NCI-H1092 (cell line): ENCODE measurements around the gene NGF.
A peak's percentile ranks its signal among the peaks of the same experiment; 100 is the strongest.

Source experiments
- DNase-seq: peaks from one replicate; lab custom pipeline; 2025; lab: John Stamatoyannopoulos, UW

The NGF gene

DNA sequence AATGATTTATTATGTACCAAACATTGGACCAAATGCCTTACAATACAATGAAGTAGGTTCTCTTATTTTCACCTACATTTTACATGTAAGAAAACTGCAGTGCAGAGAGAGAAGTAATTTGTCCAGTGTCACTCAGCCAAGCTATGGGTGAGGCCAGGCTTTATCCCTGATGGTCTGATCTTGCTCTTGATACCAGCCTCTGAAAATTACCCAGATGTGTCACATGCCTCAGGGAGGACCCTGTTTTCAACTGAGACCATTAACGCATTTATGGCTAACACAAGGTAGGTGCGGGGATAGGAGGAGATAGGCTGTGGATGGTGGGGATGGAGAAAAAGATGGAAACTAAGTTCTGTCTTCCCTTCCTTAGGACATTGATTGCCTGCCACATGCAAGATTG is 56.9 kb downstream of the NGF start:
- no peak for DNase-seq

DNA sequence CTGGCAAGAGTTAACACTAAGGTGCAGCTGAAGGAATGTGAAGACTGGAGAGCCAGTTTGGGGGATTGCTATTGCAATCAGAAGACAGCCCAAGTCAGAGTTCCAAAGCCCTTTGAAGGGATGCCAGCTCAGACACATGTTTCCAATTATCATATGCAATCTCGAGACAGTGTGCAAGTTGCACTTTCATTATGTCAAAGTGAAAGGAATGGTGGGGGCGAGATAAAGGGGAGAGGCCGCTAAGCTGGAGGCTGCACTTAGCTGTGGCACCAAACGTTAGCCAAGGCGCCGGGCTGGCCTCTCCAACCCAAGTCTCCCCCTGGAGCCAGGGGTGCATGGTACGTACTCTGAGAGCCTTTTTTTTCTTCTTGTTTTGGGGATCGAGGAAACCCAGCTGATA is 58.0 kb downstream of the NGF start:
- no peak for DNase-seq

DNA sequence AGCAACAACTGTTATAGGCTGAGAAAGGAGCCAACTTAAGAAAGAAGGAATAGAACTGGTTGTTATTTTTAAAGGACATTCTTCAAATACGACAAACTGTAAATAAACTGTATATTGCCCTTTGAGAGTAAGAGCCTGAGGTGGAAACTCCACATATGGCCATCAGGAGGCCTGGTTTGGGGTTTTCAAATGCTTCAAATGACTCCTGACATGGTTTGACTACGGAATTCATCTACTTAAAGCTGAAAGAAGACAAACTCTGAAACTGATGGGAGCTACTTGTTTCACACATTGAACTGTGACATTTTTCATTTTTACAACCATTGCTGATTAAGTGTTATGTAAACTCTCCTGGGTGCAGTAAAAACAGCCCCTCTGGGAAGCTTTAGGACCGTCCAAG is 59.8 kb downstream of the NGF start:
- DNase-seq = no peak

DNA sequence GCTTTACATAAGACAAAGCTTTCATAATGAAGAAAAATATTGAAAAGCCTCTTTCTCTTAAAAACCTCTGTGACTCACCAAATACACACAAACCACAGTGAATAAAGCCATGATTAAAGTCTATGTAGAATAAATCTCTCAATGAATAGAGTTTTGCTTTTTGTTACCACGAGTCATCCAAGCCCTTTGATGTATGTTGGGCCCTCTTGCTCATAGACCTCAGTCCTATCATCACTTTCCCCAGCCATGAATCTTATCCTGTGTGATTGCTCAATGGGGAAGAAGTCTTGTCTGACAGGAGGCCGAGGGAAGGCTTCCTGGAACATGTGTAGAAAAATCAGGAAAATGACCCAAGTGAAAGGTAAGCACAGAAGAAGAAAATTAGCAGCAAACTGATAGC is 60.8 kb downstream of the NGF start:
- DNase-seq = no peak

DNA sequence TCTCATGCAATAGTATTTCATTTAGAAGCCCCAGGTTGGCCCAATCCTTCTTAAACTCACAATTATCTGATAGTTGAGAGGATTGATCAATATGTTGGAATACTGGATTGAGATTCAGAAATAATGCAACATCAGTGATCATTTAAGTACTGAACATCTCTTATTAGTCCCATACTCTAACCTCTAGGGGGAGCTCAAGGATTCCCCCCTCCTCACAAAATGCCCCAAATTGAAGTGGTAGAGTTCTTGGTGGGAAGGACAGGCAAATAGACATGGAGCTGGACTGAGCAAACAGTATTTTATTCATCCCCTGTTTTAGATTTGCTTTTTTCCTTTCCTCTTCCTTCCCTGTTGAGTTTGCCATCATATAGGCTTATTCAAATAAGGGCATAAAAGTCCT is 62.8 kb downstream of the NGF start:
- no peak for DNase-seq

DNA sequence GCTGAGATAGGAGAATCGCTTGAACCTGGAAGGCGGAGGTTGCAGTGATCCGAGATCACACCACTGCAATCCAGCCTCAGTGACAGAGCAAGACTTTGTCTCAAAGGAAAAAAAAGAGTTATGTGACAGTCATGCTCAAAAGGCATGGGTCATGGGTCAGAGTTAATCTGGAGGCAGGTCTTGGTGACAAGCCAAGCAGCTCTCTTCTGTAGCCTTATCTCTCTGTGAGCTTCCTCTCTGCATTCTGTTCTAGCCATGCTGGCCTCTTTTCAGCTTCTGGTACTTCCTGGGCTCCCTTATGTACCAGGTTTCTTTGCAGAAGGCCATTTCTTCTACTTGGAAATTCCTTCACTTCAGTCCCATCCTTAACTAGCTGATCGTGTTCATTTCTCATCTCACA is 63.6 kb downstream of the NGF start:
- DNase-seq = no peak

DNA sequence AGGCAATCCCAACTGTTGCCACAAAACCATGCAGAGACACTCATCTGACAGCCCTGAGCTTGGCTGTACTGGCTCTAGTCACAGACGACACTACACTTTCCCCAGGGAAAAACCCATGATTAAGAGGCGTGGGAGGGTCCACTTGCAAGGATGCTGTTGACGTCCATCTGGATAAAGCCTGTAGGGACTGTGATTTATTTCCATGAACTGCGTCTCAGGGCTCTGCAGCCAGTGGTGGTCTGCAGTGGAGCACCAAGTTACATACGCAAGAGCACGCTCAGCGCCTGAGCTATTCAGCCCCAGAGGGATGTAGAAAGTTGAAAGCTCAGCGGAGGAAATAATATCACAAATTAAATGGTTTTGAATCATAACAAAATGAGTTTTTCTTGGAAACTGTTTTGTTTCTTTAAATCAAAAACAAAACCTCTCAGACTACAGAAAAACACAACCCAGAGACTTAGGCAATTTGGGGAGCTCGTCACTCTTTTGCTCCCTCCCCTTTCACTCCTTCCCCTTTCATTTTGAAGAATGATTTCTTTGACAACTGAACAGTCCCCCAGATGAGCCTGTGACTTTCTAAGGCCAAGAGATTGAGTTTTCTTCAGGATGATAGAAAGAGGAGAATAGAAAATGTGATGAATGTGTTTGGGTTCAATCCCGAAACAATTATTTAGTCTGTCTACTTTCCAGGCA is 71.2 kb downstream of the NGF start:
- DNase-seq = no peak

DNA sequence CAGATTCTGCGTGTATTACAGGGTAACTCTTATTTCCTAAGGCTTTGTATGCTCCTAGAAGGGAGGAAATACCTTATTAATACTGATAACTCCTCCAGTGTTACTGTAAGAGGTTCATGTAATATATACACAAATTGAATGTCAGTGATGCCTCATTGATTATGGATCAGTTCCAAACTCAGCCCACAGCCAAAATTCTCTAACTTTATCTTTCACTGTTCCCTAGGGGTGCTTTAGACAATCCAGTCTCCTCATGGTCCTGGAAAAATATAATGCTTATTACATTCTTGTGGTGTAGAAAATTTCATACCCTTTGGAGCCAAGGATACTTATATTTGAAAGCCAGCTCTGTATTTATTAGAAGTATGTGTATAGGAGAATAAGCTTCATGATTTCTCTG is 73.0 kb downstream of the NGF start:
- DNase-seq = no peak

DNA sequence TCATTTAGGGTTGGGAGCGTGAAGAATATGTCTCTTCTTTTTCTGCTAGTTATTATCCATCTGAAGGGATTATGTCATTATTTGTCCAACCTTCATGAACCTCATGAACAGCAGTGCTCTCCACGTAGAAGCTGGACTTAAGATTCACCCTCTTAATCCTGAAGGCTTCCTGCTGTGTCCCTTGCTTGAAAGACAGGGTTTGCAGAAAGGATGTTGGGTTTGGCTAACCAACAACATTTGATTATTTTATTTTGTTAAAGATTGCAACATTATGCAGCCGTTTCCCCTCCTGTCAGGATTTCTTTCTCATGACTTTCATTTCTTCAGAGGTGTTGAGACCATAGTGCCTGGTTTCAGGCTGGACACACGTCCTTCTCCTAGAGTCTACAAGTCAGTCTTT is 75.2 kb downstream of the NGF start:
- no peak for DNase-seq

DNA sequence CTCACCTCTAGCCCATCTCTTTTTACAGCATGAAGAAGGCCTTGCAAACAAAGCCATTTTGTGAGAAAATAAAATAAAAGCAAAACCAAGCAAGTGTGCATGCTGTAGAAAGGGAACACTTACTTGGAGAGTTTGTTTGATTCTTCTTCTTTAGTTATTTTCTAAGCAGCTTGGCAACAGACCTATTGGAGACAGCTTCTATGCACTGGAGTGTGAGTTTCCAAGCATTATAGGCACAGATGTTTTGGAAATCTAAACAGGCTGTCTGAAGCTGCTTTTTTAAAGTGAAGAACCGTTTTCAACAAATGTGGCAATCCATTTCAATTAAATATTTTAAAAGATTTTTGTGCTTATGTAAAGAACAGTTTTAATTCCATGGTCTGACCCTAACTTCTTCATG is 76.6 kb downstream of the NGF start:
- no peak for DNase-seq

DNA sequence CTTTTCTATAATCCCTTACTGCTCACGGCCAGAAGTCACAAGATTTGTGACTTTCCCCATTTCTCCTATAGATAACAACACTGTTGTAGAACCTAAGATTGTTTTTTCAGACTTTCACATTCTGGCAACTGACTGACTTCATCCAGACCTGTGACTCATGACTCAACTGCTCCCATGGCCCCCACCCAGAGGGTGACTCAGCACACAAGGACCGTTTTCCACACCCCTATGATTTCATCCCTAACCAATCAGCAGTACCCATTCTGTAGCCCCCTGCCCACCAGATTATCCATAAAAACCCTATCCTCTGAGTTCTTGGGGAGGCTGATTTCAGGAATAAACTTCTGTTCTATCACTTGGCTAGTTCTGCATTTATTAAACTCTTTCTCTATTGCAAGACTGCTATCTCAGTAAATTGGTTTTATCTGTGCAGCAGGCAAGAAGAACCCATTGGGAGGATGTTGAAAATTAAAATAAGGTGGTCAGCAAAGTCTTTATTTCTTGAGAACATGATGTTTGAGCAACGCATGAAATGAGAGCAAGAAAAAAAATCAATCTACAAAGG is 79.7 kb downstream of the NGF start:
- no peak for DNase-seq

DNA sequence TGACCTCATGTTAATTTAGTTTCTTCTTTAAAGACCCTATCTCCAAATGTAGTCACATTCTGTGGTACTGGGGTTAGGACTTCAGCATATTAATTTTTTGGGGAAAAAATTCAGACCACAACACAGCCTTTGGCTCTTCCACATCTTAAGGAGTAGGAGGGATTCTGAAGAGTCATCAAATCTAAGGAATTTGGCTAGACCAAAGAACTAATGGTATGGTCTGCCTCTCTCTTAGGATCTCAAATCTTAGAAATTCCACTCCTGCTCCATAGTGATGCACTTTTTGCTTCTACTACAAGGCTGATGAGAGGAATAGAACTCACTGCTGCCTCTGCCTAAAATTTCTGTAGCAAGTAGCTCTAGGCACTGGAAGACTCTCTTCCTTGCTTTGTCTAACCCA is 80.5 kb downstream of the NGF start:
- no peak for DNase-seq

DNA sequence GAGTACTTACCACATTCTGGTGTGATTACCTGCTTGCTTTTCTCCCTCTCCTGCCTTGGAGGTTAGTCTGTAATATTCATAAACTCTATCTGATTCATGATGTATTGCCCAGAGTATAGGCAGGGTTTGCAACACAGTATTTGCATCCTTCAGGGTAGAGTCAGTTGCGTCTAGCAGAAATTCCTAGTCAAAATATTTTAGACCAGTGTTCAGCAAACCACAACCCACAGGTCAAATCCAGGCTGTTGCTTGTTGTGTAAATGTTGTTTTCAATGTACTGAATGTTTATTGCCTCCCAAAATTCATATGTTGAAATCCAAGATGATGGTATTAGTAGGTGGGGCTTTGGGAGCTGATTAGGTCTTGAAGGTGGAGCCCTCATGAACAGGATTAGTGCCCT is 82.9 kb downstream of the NGF start:
- no peak for DNase-seq

DNA sequence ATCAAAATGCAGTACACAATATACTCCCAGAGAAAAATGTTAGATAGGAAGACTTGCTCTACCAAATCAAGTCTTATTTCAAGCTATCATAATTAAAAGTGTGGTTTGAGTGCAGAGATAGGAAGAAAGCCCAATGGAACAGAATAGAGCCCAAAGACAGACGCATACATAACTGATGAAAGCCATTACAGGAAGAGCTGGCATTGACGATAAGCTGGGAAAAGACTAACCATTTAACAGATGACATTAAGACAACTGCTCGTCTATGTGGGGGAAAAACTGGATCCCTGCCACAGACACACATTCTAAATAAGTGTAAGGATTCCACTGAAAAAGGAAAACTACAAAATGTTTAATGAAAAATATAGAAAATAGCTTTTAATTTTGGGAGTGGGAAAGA is 85.5 kb downstream of the NGF start:
- DNase-seq = no peak

DNA sequence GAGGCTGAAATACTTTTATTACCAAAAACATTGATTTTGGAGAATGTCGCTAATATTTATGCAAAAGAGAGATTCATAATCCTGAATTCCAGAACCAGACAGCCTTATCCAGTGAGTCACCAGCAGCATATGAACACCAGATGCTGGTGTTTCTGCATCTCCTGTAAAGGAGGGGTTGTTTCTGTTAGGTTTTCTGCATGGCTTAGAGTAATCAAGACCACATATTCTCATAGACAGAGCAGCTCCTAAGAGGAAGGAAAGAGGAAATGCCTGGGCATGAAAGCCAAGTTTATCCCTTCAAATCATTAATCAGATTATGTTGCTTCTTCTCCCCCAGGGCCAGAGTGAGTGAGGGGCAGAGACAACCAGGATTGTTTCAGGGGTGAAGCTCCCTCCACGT is 86.2 kb downstream of the NGF start:
- no peak for DNase-seq

DNA sequence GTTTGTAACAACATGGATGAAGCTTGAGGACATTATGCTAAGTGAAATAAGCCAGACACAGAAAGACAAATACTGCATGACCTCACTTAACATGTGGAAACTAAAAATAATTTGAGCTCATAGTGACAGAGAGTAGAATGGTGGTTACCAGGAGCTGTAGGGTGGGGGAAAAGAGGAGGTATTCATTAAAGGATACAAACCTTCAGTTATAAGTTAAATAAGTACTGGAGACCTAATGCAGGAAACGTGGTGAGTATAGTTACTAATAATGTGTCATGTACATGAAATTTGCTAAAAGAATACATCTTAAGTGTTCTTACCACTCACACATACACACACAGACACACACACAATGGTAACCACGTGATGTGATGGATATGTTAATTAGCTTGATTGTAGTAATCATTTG is 86.7 kb downstream of the NGF start:
- no peak for DNase-seq

DNA sequence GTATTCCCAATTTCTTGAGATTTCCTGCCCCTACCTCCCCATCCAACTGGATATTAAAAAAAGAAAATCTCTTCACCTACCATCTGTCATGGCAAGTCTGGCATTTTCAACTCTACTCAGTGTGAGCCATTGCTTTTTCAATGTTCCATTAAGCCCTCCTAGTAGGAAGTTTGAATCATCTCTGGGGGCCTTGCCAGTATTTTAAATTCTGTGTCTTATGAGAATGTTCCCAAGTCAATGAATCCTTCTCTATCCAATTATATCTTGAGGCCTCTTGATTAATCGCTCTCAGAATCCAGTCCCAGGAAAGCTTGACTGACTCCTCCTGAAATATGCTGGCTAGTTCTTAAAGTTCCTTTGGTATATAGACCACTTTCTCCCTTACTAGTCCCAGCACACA is 91.5 kb downstream of the NGF start:
- DNase-seq = no peak

DNA sequence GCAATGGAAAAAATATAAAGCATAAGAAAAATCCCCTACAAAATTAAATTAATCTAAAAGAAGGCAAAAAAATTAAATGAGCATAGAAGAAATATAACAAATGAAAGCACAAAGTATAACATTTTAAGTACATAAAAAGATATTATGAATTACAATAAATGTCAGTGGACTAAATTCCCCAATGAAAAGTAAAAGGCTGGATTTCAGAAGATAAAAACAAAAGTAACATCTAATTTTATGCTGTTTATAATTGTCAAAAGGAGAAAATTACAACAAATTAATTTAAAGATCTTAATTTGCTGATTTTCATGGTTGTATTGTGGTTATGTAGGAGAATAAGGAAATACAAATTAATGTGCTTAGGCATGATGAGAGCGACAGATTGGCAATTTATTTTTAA is 92.8 kb downstream of the NGF start:
- DNase-seq = no peak

DNA sequence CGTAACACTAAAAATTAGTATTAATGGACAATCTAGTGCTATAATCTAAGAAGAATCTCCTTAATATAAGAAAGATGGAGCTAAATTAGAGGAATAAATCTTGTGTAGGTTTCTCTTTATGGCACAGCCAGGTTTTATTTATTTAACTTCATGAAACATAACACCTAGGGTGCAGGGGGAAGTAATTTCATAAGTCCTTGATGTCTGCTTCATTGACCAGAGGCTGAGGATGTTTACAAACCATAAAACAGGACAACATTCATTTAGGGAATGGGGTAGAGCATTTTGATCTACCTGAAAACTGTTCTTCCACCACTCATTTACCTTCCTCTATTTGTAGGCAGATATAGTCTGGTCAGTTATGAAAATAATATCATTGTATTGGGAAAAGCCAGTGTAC is 95.5 kb downstream of the NGF start:
- peak; percentile 17 for DNase-seq

DNA sequence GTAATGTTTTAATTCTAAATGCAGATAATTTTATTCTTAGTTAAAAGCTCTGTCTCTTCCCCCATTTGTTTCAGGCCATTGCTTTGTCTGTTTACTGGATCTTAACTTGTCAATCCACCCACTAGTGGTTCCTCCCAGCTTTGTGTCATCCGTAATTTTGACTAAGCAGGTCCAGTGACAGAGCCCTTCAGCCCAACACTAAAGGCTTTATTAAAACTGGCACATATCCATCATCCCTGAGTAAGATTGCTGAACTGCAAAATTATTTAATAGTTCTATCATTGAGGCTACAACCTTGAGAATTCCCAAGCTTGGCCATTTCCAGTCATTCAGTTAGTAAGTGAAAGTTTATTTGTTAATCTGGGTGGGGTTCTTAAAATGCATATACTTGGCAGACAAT is 96.7 kb downstream of the NGF start:
- DNase-seq = no peak

DNA sequence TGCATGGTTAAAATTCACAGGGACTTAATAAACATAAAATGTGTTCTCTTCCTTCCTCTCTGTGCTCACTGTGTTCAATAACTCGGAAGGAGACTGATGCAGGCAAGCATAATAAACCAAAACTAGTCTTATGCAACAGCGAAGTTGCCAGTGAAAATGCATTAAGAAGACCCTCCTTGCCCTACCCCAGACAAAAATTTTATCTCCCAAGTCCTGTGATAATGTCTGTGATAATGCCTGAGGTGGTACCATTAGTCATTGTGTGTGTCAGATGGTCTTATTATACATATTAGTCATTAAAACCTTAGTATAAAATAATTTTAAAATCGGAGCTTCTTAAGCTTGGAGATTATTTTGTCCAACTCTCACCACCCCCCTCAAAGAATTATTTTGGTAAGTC is 97.8 kb downstream of the NGF start:
- DNase-seq = no peak

DNA sequence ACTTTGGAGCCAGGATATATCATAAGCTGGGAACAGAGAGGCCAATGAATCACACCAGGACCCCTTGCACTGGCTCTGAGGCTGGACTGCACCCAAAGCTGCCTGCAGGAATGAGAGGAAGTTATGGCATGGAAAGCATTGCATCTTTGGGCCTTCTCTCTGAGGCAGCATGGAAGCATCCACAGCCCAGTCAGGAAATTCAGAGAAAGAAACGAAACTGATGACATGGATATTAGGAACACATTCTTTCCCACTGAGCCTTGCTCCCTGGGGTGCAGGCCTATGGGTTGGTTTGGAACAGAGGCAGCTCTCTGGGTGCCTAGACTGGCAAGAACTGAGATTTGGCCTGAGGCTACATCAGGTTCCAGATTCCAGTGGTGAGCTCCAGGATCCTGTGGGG is 98.6 kb downstream of the NGF start:
- no peak for DNase-seq

DNA sequence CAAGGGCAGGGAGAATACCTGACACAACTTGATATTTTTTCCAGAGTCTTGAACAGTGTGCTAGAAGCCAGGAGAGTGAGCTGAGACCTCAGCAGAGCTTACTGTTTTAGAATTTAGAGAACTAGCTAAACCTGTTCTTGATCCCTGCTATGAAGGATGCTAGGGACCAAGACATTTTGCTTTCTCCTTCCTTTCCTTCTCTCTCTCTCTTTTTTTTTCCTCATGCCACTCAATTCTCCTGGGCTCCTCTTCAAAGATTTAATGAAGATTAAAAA is 99.0 kb downstream of the NGF start:
- DNase-seq = no peak

DNA sequence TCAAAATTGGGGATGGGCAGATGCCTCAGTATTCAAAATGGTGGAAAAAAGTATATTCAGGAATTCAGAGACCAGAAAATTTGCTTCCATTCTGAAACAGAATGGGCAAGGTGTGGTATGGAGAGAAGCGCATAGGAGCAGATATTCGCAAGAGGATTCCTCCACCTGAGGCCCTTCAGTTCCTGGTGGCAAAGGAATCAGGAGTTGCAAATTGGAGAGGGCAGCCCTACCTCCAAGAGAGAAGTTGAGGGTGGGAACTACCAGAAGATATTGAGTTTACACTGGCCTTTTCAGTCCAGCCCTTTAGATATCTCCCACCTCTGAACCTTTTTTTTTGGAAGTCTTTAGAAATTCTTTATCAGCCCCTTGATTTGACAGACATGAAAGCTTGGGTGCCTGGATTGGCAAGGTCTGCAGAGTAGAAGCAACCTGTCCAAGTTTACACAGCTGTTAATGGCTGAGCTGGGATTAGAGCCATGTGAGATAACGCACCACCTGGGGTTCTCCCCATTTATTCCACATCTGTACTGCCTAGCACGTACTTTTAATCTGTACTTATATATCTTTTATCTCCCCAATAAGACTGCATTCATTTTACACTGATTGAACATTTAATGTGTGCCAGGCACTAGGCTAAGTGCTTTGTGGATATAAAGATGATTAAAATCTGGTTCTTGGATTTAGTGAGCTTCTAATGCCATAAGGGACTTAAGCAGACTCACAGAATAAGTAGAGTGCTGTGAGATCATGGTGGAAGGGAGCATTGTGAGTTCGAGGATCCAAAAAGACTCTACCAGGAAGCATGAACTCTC is 99.5 kb downstream of the NGF start:
- DNase-seq = peak; percentile 48
